ENCODE measurements around the gene SH3GL1. TPM values are rescaled to one million over a fixed set of nuclear protein-coding genes. Genes with fewer than 3 reads are reported as not detected.
A peak's percentile ranks its signal among the peaks of the same experiment; 100 is the strongest.

The SH3GL1 gene
- total RNA-seq, 1 experiment from 2014 or later = 40.7 TPM

- BruUV-seq (replicated peaks) = no TSS peak
- intact Hi-C loops (cut with micrococcal nuclease; ENCODE audit: unreplicated experiment) = no loop called here
- no peak for TF ChIP-seq CTCF (IDR thresholded peaks at IDR 0.05; ENCODE audit: unreplicated experiment)
- Mint-ChIP-seq H3K36me3 (ENCODE audit: insufficient read depth, unreplicated experiment) (peaks cover 17% of the 10 kb centered on the region), H3K27ac (ENCODE audit: unreplicated experiment) (no peak overlapping the region), H3K4me1 (ENCODE audit: low read depth, unreplicated experiment) (peaks cover 23% of the 10 kb centered on the region), H3K4me3 (ENCODE audit: low read depth, unreplicated experiment) (no peak overlapping the region), H3K9me3 (ENCODE audit: low read depth, unreplicated experiment) (no peaks in the 10 kb centered on the region), H3K27me3 (ENCODE audit: unreplicated experiment) (no peaks in the 10 kb centered on the region)
- DNase-seq = no peak
- CTCF ChIA-PET = no interaction called here
Measured at GRCh38 chr19:4370418-4371041, 29.8 kb downstream of the SH3GL1 start.

GRCh38 chr19:4369888-4370260, 30.5 kb downstream of the SH3GL1 start:
- Mint-ChIP-seq H3K4me3 (ENCODE audit: low read depth, unreplicated experiment) (peak overlapping the region; percentile 55), H3K9me3 (ENCODE audit: low read depth, unreplicated experiment) (no peaks in the 10 kb centered on the region), H3K4me1 (ENCODE audit: low read depth, unreplicated experiment) (peaks cover 17% of the 10 kb centered on the region), H3K27me3 (ENCODE audit: unreplicated experiment) (no peaks in the 10 kb centered on the region), H3K27ac (ENCODE audit: unreplicated experiment) (no peak overlapping the region), H3K36me3 (ENCODE audit: insufficient read depth, unreplicated experiment) (peaks cover 13% of the 10 kb centered on the region)
- DNase-seq = no peak
- CTCF ChIA-PET = no interaction called here
- intact Hi-C loops (cut with micrococcal nuclease; ENCODE audit: unreplicated experiment) = no loop called here
- TF ChIP-seq CTCF (IDR thresholded peaks at IDR 0.05; ENCODE audit: unreplicated experiment) = no peak
- BruUV-seq (replicated peaks) = no TSS peak

- TF ChIP-seq CTCF (IDR thresholded peaks at IDR 0.05; ENCODE audit: unreplicated experiment) = no peak
- Mint-ChIP-seq H3K36me3 (ENCODE audit: insufficient read depth, unreplicated experiment) (peaks cover 13% of the 10 kb centered on the region), H3K27ac (ENCODE audit: unreplicated experiment) (peak overlapping the region; percentile 34), H3K4me3 (ENCODE audit: low read depth, unreplicated experiment) (peak overlapping the region; percentile 55), H3K9me3 (ENCODE audit: low read depth, unreplicated experiment) (no peaks in the 10 kb centered on the region), H3K4me1 (ENCODE audit: low read depth, unreplicated experiment) (peaks cover 17% of the 10 kb centered on the region), H3K27me3 (ENCODE audit: unreplicated experiment) (no peaks in the 10 kb centered on the region)
- BruUV-seq (replicated peaks) = no TSS peak
- DNase-seq = peak; percentile 38
- CTCF ChIA-PET = no interaction called here
- intact Hi-C loops (cut with micrococcal nuclease; ENCODE audit: unreplicated experiment) = no loop called here
Measured at GRCh38 chr19:4369109-4369887, 31.0 kb downstream of the SH3GL1 start.

GRCh38 chr19:4368128-4368820, 32.1 kb downstream of the SH3GL1 start:
- peaks cover 8% of the 10 kb centered on the region for H3K4me1 Mint-ChIP-seq (ENCODE audit: low read depth, unreplicated experiment)
- no peak for TF ChIP-seq CTCF (IDR thresholded peaks at IDR 0.05; ENCODE audit: unreplicated experiment)
- H3K27ac Mint-ChIP-seq (ENCODE audit: unreplicated experiment) = peak overlapping the region; percentile 34
- CTCF ChIA-PET = no interaction called here
- no TSS peak for BruUV-seq (replicated peaks)
- peaks cover 13% of the 10 kb centered on the region for H3K36me3 Mint-ChIP-seq (ENCODE audit: insufficient read depth, unreplicated experiment)
- H3K27me3 Mint-ChIP-seq (ENCODE audit: unreplicated experiment) = no peaks in the 10 kb centered on the region
- no peaks in the 10 kb centered on the region for H3K9me3 Mint-ChIP-seq (ENCODE audit: low read depth, unreplicated experiment)
- intact Hi-C loops (cut with micrococcal nuclease; ENCODE audit: unreplicated experiment) = no loop called here
- peak overlapping the region; percentile 55 for H3K4me3 Mint-ChIP-seq (ENCODE audit: low read depth, unreplicated experiment)
- DNase-seq = no peak
